H9 (cell line): ENCODE measurements around the gene CKM. TPM values are rescaled to one million over a fixed set of nuclear protein-coding genes. Genes with fewer than 3 reads are reported as not detected.

ENCODE experiments used
- DNase-seq: peaks from one replicate; pipeline ENCODE4 v3.0.0-alpha.2; 2017
- H2AFZ ChIP-seq: one replicate; pipeline ENCODE4 v1.6.1; 2013; ENCODE audit warnings: mild to moderate bottlenecking, low read length, control low read depth, moderate library complexity
- H2AK5ac ChIP-seq: 2 replicates; pipeline ENCODE4 v1.6.1; 2013; ENCODE audit warnings: low read length, control low read depth, mixed read lengths; ENCODE audit not compliant: insufficient read length
- H2BK120ac ChIP-seq: one replicate; pipeline ENCODE4 v1.6.1; 2013; ENCODE audit warnings: low read depth, mild to moderate bottlenecking, low read length, control low read depth, inconsistent platforms; ENCODE audit not compliant: poor library complexity, severe bottlenecking
- H2BK12ac ChIP-seq: 2 replicates; pipeline ENCODE4 v1.6.1; 2013; ENCODE audit warnings: low read length, control low read depth, mixed read lengths, low read depth; ENCODE audit not compliant: insufficient read length
- H2BK15ac ChIP-seq: 2 replicates; pipeline ENCODE4 v1.6.1; 2013; ENCODE audit warnings: low read depth, low read length, control low read depth
- H2BK20ac ChIP-seq: one replicate; pipeline ENCODE4 v1.6.1; 2013; ENCODE audit warnings: low read depth, mild to moderate bottlenecking, low read length, control low read depth, inconsistent platforms; ENCODE audit not compliant: poor library complexity, severe bottlenecking
- H2BK5ac ChIP-seq: 2 replicates; pipeline ENCODE4 v1.6.1; 2013; ENCODE audit warnings: low read length, control low read depth, mixed read lengths; ENCODE audit not compliant: insufficient read length
- H3K14ac ChIP-seq: 2 replicates; pipeline ENCODE4 v1.6.1; 2013; ENCODE audit warnings: low read length, control low read depth; ENCODE audit not compliant: insufficient read depth
- H3K18ac ChIP-seq: 2 replicates; pipeline ENCODE4 v1.6.1; 2013; ENCODE audit warnings: low read depth, mild to moderate bottlenecking, mixed read lengths, low read length, control low read depth; ENCODE audit not compliant: insufficient read length
- H3K23ac ChIP-seq: 2 replicates; pipeline ENCODE4 v1.6.1; 2013; ENCODE audit warnings: low read length, control low read depth, mixed read lengths, low read depth; ENCODE audit not compliant: insufficient read length
- H3K23me2 ChIP-seq: 2 replicates; pipeline ENCODE4 v1.6.1; 2013; ENCODE audit warnings: low read depth, mild to moderate bottlenecking, mixed read lengths, low read length, control low read depth; ENCODE audit not compliant: insufficient read length, poor library complexity, severe bottlenecking
- H3K27ac ChIP-seq: 2 replicates; pipeline ENCODE4 v1.5.1; 2013; ENCODE audit warnings: low read length, control low read depth, mixed read lengths, low read depth; ENCODE audit not compliant: insufficient read length
- H3K27me3 ChIP-seq: 2 replicates; pipeline ENCODE4 v1.6.1; 2013; ENCODE audit warnings: low read length, control low read depth, inconsistent platforms; ENCODE audit not compliant: insufficient read depth
- H3K4ac ChIP-seq: 2 replicates; pipeline ENCODE4 v1.6.1; 2013; ENCODE audit warnings: low read depth, mild to moderate bottlenecking, control low read depth, inconsistent platforms, low read length, moderate library complexity
- H3K4me1 ChIP-seq: 2 replicates; pipeline ENCODE4 v1.6.1; 2013; ENCODE audit warnings: low read length, control low read depth, inconsistent platforms; ENCODE audit not compliant: insufficient read depth
- H3K4me2 ChIP-seq: 2 replicates; pipeline ENCODE4 v1.6.1; 2013; ENCODE audit warnings: low read length, control low read depth, mixed read lengths; ENCODE audit not compliant: insufficient read length, insufficient read depth
- H3K56ac ChIP-seq: 2 replicates; pipeline ENCODE4 v1.6.1; 2013; ENCODE audit warnings: low read depth, mild to moderate bottlenecking, mixed read lengths, low read length, control low read depth; ENCODE audit not compliant: insufficient read length
- H3K79me1 ChIP-seq: 2 replicates; pipeline ENCODE4 v1.6.1; 2013; ENCODE audit warnings: low read depth, mild to moderate bottlenecking, moderate library complexity, low read length, control low read depth, inconsistent platforms; ENCODE audit not compliant: insufficient read depth, poor library complexity, severe bottlenecking
- H3K79me2 ChIP-seq: 2 replicates; pipeline ENCODE4 v1.6.1; 2013; ENCODE audit warnings: low read length, control low read depth, inconsistent platforms; ENCODE audit not compliant: insufficient read depth
- H3K9ac ChIP-seq: 2 replicates; pipeline ENCODE4 v1.6.1; 2013; ENCODE audit warnings: low read length, control low read depth, mixed read lengths; ENCODE audit not compliant: insufficient read length; ENCODE audit errors: extremely low read depth
- H3K9me3 ChIP-seq: one replicate; pipeline ENCODE4 v1.6.1; 2013; ENCODE audit warnings: low read depth, low read length, inconsistent platforms; ENCODE audit not compliant: control insufficient read depth
- H3T11ph ChIP-seq: one replicate; pipeline ENCODE4 v1.6.1; 2013; ENCODE audit warnings: mild to moderate bottlenecking, low read length, control low read depth, inconsistent platforms
- H4K20me1 ChIP-seq: one replicate; pipeline ENCODE4 v1.6.1; 2013; ENCODE audit not compliant: control insufficient read depth, insufficient read length, insufficient read depth
- H4K5ac ChIP-seq: 2 replicates; pipeline ENCODE4 v1.6.1; 2013; ENCODE audit warnings: low read depth, mild to moderate bottlenecking, mixed read lengths, low read length, control low read depth; ENCODE audit not compliant: insufficient read length
- H4K8ac ChIP-seq: replicated peaks from 2 replicates; pipeline ENCODE4 v1.6.1; 2013; ENCODE audit warnings: low read length, control low read depth, mixed read lengths, low read depth; ENCODE audit not compliant: insufficient read length
- H4K91ac ChIP-seq: 2 replicates; pipeline ENCODE4 v1.6.1; 2013; ENCODE audit warnings: low read depth, mild to moderate bottlenecking, moderate library complexity, mixed read lengths, low read length, control low read depth; ENCODE audit not compliant: insufficient read length
- H3K27ac Mint-ChIP-seq, 3 experiments: 2 replicates in 2 of 3; 3 replicates in 1 of 3; pipeline ENCODE4 v1.8.0; 2020 to 2021; ENCODE audit warnings: mixed read lengths in 3 of 3, mild to moderate bottlenecking in 1 of 3, moderate library complexity in 1 of 3
- H3K27me3 Mint-ChIP-seq: 2 replicates; pipeline ENCODE4 v1.8.0; 2021; ENCODE audit warnings: low read depth, mild to moderate bottlenecking, moderate library complexity, mixed read lengths
- H3K36me3 Mint-ChIP-seq, 3 experiments: 2 replicates in 2 of 3; 3 replicates in 1 of 3; pipeline ENCODE4 v1.8.0; 2020 to 2021; ENCODE audit warnings: low read depth in 3 of 3, mixed read lengths in 3 of 3; ENCODE audit not compliant: insufficient read depth in 1 of 3
- H3K4me1 Mint-ChIP-seq, 2 experiments: 2 replicates each; pipeline ENCODE4 v1.8.0; 2020; ENCODE audit warnings: mixed read lengths in 2 of 2
- H3K4me3 Mint-ChIP-seq, 2 experiments: 2 replicates in 1 of 2; 3 replicates in 1 of 2; pipeline ENCODE4 v1.8.0; 2020 to 2021; ENCODE audit warnings: mild to moderate bottlenecking in 2 of 2, mixed read lengths in 2 of 2, moderate library complexity in 1 of 2
- H3K9me3 Mint-ChIP-seq, 2 experiments: 2 replicates in 1 of 2; 3 replicates in 1 of 2; pipeline ENCODE4 v1.8.0; 2020; ENCODE audit warnings: mild to moderate bottlenecking in 2 of 2, mixed read lengths in 2 of 2, moderate library complexity in 1 of 2
- CTCF ChIP-seq: fragments of 200-600 bp; sonication (generic); conservative IDR thresholded peaks from 3 replicates; pipeline ENCODE4 v1.8.0; 2021; ENCODE audit warnings: antibody characterized with exemption, mild to moderate bottlenecking
- WGBS: extraction: QIAGEN DNeasy Blood & Tissue Kit; methylation state at CpG from one replicate; pipeline ENCODE4 v1.1.7; 2013; ENCODE audit warnings: missing lambda C conversion rate, low lambda C conversion rate, mixed read lengths; ENCODE audit not compliant: insufficient read length; ENCODE audit errors: extremely low coverage; 5-methylcytosine and 5-hydroxymethylcytosine counted together
- total RNA-seq: library from RNA; stranded (reverse); gene quantifications from 2 replicates; pipeline ENCODE4 v1.2.1, GENCODE V29; 2021

CKM gene
- total RNA-seq, 1 experiment from 2014 or later: not detected

DNA sequence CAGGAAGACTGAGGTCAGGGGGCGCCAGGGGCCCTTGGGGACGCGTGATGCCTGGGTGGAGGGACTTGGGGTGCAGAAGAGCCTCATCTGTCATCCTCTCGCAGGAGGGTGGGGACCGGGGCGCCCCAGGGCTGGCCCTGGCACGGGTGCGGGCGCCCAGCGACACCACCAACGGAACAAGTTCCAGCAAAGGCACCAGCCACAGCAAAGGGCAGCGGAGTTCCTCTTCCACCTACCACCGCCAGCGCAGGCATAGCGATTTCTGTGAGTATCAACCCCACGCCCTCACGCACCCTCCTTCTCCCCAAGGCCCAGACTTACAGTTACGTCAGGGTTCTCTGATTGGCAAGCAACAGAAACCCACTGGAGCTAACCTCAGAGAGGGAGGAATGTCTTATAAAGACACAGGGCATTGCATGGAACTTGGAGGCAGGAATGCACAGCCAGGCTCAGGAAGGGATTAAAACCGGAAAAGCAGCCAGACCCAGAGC, 42.2 kb downstream of the CKM start:
- Histone ChIP-seq H2BK12ac (no peak overlapping the region), H3K9me3 (no peaks in the 10 kb centered on the region), H3K56ac (no peak overlapping the region), H3K14ac (no peak overlapping the region), H2BK120ac (no peak overlapping the region), H3K4me1 (no peaks in the 10 kb centered on the region), H2BK5ac (no peak overlapping the region), H2AK5ac (no peak overlapping the region), H3K23me2 (no peaks in the 10 kb centered on the region), H3K23ac (no peak overlapping the region), H4K20me1 (no peaks in the 10 kb centered on the region), H4K5ac (no peak overlapping the region), H2AFZ (no peak overlapping the region), H3K27ac (no peak overlapping the region), H3K4ac (no peak overlapping the region), H3K9ac (no peak overlapping the region), H3K27me3 (no peaks in the 10 kb centered on the region), H4K8ac (no peak overlapping the region), H3K18ac (no peak overlapping the region), H2BK15ac (no peak overlapping the region), H3K79me1 (no peaks in the 10 kb centered on the region), H3T11ph (no peak overlapping the region), H3K4me2 (no peak overlapping the region), H4K91ac (no peak overlapping the region), H3K79me2 (no peaks in the 10 kb centered on the region), H2BK20ac (no peak overlapping the region)
- Mint-ChIP-seq H3K36me3 (peaks cover 20 to 52% (median 51%) of the 10 kb centered on the region in 3 experiments), H3K4me1 (peaks cover 0 to 5% of the 10 kb centered on the region in 2 experiments; a peak in 2 of 4 replicates), H3K4me3 (no peak overlapping the region), H3K9me3 (no peaks in the 10 kb centered on the region), H3K27ac (no peak overlapping the region), H3K27me3 (no peaks in the 10 kb centered on the region)
- TF ChIP-seq CTCF: no peak
- DNase-seq: no peak
- WGBS: no CpG with 5 or more reads among the region's 19 CpGs
